Testis (tissue), 2 donors: Measurements from ENCODE around the gene DOK3.

ENCODE experiments used
- CTCF ChIP-seq, 3 experiments: fragments of 450-650 bp in 2 of 3; fragments of 200-600 bp in 1 of 3; sonication (generic) in 1 of 3; IDR thresholded peaks; one replicate each; pipeline ENCODE4 v1.5.1; 2016 to 2019; ENCODE audit warnings: antibody characterized with exemption in 3 of 3, mild to moderate bottlenecking in 2 of 3, moderate library complexity in 1 of 3
- POLR2A ChIP-seq: fragments of 450-650 bp; IDR thresholded peaks from one replicate; pipeline ENCODE4 v1.6.1; 2017; ENCODE audit warnings: antibody characterized with exemption, mild to moderate bottlenecking, moderate library complexity

- TF ChIP-seq POLR2A (no peak), CTCF (IDR thresholded peaks at IDR 0.05) (no peak)
These were observed 19.9 kb upstream of the DOK3 start for GRCh38 chr5:177529247-177530203.
